HG03565 (cell line): ENCODE results near the gene MKKS.

Experiments
- ATAC-seq: cut with Tn5 transposase; IDR thresholded peaks from one replicate; pipeline ENCODE4 v1.9.1; 2021; ENCODE audit warnings: mild to moderate bottlenecking, moderate library complexity; ENCODE audit not compliant: unreplicated experiment

MKKS gene

DNA sequence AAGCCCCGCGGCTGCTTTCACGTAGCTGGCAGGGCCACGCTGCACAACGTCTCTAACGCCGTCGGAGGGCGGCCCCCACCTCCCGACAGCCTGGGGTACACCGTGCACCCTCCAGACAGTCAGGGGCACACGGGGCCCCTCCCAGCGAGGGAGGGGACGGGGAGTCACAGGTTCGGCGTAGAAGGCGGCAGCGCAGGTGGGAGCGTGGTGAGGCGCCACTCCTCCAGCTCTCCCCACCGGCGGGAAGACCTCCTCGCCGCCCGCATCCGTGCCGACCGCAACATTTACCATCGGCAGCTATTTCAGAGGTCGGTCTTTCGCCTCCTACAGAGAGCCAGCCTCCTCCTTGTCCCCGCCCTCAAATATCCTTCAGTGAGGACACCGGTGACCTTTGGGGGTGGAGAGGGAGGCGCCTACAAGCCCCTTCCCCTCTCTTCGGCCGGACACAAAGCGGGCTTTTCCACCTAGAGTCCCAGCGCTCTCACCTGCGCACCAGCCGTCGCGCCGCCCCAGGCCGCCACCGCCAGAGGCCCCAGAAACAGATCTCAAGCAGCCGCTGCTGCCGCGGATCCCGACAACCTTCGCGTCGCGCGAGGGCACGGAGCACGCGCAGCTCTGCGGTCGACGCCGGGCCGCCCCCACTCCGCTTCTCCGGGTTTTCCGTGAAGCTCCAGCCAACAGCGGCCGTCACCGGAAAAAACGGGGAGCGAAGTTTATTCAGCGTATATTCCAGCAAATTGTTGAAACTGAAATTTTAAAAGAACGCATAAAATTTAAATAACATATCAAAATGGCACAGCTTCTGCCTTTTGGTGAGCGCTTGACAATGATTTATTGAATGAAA lies at the start of gene MKKS:
Gene MKKS, minus strand, starts transcription at position 600 of the 844 bp plus-strand sequence. CDS start 20,708 bp downstream, outside the sequence.
- peak; percentile 34 for ATAC-seq

DNA sequence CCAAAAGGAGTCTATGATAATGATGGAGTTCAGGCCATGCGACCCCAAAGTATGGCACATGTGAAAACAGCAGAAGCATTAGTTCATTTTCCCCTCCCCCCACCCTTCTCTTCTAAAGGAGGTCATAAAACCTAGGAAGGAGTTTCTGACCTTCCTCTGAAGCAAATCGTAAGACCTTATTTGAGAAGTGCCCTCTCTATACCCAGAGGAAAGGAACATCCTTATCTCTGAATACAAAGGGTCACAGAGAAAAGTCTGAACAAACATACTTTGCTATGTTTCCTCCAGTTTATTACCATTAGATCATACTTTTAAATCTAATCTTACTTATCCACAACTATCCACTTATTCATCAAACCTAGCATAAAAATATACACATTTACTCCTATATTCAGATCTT lies 49.7 kb upstream of the MKKS start:
- no peak for ATAC-seq

DNA sequence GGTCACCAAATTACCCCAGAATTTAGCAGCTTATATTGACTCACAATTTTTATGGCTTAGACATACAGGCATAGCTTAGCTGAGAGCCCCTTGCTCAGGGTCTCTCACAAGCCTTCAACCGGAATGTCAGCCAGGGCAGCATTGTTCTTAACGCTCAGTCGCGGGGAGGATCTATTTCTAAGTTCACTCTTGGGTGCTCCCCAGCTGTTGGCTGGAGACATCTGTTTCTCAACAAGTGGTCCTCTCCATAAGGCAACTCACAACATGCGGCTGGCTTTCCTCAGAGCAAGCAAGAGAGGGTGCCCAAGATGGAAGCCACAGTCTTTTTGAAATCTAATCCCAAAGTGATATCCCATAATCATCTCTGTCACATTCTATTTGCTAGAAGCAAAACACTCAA lies 47.7 kb upstream of the MKKS start:
- no peak for ATAC-seq

DNA sequence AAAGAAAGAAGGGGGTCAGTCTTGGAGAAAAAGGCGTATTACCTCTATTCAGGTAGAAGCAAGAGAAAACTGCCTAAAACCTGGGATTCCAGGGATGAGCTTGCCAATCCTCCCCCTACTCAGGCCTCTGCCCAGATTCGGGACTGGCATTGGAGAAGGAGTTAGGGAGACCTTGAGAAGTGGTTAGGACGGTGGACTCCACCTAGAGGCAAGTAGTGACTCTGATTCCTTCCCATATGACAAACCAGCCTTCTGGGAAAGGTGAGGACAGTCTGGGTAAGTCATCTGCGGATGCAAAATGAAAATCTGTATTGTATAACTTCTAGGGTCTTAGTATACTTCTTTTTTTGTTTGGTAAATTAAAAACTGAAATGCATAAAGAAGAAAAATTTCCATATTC lies 44.9 kb upstream of the MKKS start:
- no peak for ATAC-seq

DNA sequence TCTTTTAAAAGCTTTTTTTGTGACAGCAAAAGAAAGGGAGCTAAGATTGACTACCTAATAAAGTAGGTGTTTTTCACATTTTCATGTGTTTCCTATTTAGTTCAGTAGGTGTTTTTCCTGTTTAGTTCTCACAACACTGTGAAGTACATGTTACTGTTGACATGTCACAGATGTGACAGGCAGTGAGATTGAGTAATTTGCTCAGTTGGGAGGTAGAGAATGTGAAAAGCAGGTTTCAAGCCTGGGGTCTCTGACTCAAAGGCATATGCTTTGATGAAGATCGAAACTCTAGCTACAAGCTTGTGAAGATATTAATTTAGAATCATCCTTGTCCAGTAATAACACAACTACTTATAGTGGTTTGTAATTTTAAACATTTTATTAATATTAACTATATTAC lies 44.2 kb upstream of the MKKS start:
- peak; percentile 76 for ATAC-seq

DNA sequence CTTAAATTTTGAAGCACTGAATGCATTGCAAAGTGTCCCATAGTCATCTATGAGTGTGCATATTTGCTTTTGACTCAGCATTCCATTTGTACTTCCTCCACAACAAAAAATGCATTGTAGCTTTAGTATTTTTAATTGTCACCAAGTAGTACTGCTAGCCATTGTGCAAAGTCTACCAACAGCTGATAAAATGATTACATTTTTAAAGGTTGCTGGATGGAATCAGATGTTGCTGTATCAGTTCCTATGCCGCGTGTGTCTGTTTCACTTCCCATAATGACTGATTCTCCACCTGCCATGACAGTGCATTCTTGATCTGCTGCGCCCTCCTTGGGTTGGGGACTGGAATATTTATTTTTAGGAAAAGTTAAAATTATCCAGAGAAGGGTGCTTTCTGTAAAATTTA lies 42.3 kb upstream of the MKKS start:
- peak; percentile 70 for ATAC-seq

DNA sequence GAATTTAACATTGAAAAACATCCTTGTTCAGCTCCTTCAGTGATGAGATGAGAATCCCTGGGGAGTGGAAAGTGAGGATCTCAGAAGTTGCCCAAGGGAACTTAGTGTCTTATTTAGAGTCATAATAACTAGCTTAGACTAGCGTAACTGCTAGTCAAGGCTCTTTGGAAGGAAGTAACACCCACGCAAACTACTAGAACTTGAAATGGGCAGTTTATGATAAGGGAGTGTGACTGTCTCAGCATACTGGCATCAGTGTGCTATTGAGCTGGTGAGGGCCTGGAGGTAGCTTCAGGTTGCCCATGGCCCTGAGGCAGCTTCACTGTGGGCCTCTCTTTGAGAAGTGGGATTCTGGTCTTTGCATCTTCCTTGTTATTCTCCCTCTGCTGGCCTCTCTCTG lies 41.2 kb upstream of the MKKS start:
- no peak for ATAC-seq

DNA sequence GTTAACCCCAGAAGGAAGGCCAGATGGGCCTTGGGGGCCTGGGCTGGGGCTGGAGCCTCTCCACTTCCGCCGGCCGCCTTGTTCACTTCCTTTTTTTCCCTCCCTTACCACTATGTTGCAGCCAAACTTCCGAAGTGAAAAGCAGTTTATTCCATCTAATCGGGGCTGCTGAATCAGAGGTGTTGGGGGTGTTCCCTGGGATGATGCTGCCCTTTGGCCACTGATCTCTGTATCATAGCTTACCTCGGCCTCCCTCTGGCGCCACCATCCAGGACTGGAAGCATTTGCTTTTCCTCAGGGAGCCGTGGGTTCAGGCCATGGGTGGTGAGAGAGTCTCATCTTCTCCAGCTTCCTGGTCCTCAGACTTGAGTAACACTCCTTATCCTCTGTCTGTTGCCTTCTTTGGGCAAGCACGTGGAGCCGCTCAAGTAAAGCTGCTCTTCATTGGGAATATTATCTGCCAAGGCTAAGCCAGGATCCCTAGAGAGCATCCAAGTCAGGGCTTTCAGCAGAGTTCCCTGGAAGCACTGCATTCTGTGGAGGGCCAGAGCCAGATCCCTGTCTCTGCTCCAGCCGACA lies 40.7 kb upstream of the MKKS start:
- no peak for ATAC-seq

DNA sequence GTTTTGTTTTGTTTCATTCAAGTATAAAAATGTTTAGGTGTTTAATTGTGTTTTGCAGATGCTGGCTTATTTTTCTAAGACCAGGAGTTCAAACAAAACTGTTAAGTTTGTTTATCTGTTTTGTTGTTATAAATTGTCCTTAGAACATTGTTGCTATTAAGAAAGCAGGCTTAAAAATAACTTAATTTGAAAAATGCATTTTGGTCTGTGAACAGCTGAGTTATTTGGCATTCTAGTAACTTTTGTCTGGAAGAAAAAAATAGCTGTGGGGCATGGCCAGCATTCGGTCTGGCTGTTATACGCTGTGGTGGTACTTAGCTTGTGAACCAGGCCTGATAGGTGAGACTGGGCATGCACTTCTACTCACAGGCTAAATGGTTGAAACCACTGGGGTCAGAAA lies 38.8 kb upstream of the MKKS start:
- no peak for ATAC-seq

DNA sequence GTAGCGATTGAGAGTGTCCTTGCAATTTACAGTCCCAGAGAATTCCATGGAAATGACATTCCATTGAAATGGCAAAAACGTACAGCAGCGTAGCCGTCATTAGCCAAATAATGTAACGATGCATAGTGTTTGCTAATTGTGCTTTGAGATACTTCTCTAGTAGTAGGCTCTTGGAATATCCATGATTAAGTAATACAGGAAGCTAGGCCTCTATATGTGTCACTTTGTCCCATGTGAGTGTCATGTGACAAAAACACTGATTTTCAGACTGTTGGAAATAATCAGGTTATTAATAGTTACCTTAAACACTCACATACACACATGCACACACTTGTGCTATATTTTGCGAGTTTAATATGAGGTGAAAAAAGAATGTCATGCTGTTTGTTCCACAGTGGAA lies 36.3 kb upstream of the MKKS start:
- no peak for ATAC-seq

DNA sequence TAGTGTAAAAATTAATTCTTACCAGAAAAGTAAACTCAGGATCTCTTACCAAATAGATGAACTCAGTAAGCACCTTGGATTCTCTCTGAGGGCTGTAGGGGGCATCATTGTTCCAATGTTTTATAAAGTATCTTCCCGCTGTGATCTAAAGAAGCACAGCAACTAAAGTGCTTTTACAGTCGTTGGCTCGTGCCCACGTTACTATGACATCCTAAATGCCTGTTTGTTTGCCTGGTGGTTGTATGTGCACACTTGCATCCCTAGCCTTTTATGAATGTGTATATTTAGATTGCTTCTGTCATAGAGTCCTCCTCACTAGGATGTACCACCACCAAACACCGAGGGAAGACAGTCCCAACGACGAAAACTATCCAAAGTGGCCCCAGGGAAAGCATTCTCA lies 35.6 kb upstream of the MKKS start:
- no peak for ATAC-seq

DNA sequence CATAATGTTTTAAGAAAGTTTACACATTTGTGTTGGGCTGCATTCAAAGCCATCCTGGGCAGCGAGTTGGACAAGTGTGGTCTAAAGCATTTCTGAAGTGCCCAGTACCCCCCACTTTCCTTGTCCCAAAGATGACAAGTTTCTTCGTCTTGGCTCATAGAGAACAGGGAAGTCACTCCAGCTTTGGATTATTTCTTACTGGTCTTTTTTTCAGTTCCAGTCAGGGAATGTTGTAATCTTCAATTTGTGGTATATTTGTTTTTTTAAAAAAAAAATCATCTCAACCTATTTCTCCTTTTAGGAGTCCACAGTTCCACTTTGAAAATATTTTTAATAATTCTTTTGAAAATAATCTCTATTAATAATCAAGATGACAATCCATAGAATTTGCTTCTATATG lies 35.0 kb upstream of the MKKS start:
- no peak for ATAC-seq

DNA sequence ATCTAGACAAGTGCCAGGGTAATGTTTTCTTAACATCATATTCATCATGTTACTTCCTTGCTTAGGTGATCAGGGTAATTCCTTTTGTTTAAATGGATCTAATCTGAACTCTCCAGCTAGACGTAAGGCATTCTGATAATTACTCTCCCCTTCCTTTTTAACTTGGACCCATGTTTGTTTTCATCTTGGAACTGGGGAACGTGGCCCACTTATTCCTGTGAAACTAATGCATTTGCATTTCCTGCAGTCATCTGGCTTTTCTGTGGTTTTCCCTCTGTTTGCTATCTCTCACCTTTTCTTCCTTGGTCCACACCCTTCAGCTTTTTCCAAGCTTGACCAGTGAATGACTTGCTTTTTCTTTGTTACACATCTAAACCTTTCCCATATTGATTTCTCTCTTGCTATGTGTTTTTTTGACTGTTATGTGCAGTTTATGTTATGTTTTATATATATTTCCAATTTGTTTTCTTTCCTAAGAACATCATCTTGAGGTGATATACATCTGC lies 34.4 kb upstream of the MKKS start:
- ATAC-seq: no peak

DNA sequence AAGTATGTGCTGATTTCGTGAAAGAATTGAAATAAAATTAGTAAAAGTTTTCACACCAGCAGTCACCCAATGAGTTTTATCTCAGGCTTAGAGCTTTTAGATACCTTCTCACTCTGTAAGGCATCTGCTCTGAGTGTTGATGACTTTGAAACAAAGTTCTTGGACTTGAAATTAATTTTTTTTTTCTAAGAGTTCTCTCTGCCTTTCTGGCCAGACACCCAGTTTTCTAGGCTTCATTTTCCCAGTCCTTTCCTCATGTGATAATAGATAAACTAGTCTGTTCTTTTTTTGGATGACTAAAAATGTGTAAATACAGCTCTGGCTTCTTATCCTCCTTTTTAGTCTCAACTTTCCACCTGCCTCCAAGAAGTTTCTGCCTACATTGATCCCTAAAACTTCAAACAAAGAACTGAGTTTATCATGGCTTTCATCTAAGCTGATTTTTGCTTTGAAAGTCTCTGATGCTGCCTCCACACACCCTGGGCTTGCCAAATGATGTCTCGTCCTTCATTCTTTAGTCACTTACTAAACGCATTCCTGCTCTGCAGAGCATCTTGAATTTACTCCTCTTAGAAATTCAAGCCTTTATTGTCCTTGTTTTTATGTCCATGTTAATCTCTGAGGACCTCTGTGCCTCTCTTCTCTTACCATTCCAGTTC lies 33.8 kb upstream of the MKKS start:
- ATAC-seq: no peak

DNA sequence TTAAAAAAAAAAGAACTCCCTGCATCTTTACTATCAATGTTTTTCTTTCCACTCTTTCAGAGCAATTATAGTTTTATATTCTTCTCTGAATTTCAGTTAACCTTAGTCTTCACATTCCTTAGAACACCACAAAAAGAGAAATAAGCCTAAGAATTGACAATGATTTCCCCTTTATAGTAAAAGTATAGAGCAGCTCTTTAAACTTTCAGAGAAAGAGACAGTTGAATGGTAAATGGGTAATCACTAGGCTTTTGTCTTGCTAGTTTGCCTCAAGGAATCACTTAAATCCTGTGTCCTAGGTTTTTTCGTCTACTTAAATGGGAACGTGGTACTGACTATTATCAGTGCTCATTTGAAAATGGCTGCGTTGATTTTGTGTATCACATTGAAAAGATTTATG lies 32.8 kb upstream of the MKKS start:
- ATAC-seq: no peak

DNA sequence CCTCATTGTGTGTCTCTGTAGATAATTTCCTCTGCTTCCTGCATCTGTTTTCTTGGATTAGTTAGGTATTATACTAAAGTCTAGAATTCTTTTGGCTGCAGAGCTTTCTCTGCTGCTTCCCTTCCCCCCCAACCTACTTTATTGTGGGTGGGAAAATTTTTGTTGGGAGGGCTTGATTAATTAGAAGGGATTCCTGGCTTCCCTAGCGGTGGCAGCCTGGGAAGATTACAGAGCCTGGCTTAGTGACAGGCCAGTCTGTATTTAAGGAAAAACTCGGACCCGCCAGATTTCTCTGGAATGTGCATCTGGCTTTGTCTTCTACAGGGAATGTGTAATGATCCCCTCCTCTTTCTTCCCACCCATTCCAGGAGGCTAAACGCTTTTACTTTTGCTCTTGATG lies 32.3 kb upstream of the MKKS start:
- no peak for ATAC-seq

DNA sequence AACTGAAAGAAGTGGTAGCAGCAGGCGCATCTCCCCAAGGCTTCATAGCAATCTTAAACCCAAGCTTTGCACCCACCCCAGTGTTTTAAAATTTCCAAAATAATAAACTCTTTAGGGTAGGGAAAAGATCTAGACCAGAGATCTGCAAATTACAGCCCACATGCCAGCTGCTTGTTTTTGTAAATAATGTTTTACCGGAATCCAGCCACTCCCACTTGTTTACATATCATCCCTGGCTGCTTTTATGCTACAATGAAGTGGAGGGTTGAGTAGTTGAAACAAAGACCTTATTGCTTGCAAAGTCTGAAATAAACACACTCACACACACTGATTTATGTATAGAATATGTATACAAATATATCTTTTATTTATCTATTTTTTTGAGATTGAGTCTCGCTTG lies 31.1 kb upstream of the MKKS start:
- ATAC-seq: no peak

DNA sequence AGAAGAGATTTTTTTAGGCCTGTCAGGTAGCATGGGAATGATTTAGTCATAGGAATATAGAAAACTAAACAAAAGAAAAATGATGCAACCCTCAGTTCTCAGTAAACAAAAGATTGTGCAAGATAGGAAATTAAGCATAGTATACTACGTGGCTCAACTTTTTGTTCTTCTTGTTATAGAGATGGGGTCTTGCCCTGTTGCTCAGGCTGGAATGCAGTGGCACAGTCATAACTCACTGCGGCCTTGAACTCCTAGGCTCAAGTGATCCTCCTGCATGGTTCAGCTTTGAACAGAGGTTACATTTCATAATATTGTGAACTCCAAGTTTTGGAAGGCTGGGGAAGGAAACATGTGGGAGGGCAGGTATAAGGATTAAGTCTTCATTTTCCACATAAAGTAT lies 29.6 kb upstream of the MKKS start:
- ATAC-seq: no peak

DNA sequence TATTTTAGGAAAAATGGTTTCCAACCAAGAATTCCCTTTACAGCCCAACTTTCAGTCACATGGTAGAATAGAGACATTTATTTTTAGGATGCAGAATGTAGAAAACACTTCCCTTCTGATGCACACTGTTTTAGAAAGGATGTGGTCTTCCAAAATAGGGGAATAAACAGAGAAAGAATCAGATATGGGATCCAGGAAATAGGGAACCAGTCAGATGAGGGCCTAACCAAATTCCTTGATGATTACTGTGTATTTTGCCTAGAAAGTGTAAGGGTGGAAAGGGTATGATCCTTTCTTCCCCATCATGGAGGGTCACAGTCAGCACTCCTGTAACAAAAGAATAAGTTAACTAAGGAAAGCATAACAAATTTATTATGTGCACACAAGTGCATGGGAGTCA lies 28.5 kb upstream of the MKKS start:
- ATAC-seq: no peak

DNA sequence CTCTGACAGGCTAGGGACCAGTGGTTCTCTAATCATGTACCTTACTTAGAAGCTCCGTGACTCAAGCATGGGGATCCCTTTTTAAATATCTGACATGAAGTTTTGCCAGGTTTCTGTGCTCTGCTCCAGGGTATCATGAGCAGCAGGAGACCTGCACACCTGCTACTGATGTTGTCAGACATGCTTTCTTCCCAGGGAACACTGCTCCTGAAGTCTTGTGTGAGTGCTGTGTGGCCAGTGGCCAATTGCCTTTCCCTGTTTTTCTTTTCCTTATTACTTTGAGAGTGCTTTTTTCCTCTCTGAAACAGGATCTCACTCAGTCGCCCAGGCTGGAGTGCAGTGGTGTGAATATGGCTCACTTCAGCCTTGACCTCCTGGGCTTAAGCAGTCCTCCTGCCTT lies 27.5 kb upstream of the MKKS start:
- no peak for ATAC-seq

DNA sequence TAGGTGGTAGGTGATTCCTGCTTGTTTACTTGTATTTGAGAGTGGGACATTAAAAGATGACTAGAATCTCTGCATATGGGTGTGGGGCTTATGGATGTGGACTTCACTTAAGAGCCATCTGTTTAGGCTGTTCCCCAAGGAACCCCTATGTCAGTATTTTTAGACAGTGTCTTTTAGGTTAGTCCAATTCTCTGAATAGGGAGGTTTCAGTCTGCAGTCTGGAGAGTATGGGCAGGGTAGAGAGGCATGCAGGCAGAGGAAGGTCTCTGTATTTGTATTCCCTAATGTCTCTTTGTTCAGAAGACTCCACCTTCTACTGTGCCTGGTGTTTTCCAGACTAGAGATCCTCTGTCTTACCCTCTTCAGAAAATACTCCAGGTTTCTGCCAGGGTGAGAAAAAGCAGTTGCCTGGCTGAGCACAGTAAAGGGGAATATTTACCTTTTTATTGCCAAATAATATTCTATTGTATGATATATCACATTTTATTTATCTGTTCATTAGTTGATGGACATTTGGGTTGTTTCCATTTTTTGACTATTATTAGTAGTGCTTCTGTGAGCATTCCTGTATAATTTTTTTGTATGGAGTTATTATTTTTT lies 20.2 kb upstream of the MKKS start:
- no peak for ATAC-seq

DNA sequence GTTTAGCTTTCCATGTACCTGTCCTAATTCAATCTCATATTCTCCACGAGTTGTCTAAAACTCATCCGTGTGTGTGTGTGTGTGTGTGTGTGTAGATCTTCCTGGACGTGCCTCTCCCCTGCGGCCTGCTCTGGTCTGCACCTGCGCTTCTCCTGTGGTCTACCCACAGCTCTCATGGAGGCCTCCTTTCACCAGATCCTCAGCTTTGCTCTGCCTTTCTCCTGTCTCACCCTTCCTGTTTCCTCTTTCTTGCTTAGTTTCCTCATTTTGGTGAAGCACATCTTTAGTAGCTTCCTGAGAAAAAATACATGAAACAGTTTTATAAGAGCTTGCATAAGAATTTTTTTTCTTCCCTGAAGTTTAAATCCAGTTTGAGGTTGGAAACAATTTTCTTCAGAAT lies 19.2 kb upstream of the MKKS start:
- ATAC-seq: peak; percentile 92
